ENCODE results near the gene SOX8. TPM values are rescaled to one million over a fixed set of nuclear protein-coding genes. Genes with fewer than 3 reads are reported as not detected.

Gene SOX8
- total RNA-seq, 1 donor from 2014 or later, result 0.74 TPM

- H3K27ac ChIP-seq, result no peak overlapping the region
- peak overlapping the region in 1 of 2 donors; percentile 10 for H3K4me3 ChIP-seq
- peaks cover 6% of the 10 kb centered on the region for H3K9me3 ChIP-seq
- no peak for DNase-seq (ENCODE audit: extremely low spot score in 2 of 2)
- no peaks in the 10 kb centered on the region for H3K36me3 ChIP-seq
- no peak for TF ChIP-seq POLR2A (IDR thresholded peaks at IDR 0.05)
- peak in 1 of 2 donors; percentile 18 for TF ChIP-seq POLR2AphosphoS5 (IDR thresholded peaks at IDR 0.05; ENCODE audit: insufficient read depth in 1 of 2, low read depth in 1 of 2)
- no peak for TF ChIP-seq CTCF (IDR thresholded peaks at IDR 0.05)
- intact Hi-C loops (cut with DNase I), result no loop called here
- H3K27me3 ChIP-seq, result no peaks in the 10 kb centered on the region
- peaks cover 10% of the 10 kb centered on the region for H3K4me1 ChIP-seq
Observed at GRCh38 chr16:997440-998051, 16.0 kb downstream of the SOX8 start.

GRCh38 chr16:998211-998610 lies 16.6 kb downstream of the SOX8 start:
- Histone ChIP-seq H3K4me3 (no peak overlapping the region), H3K9me3 (peaks cover 6% of the 10 kb centered on the region), H3K27me3 (no peaks in the 10 kb centered on the region), H3K36me3 (no peaks in the 10 kb centered on the region), H3K27ac (no peak overlapping the region), H3K4me1 (peaks cover 15% of the 10 kb centered on the region)
- TF ChIP-seq POLR2A (IDR thresholded peaks at IDR 0.05) (no peak), POLR2AphosphoS5 (IDR thresholded peaks at IDR 0.05; ENCODE audit: insufficient read depth in 1 of 2, low read depth in 1 of 2) (no peak), CTCF (IDR thresholded peaks at IDR 0.05) (no peak)
- intact Hi-C loops (cut with DNase I), result no loop called here
- no peak for DNase-seq (ENCODE audit: extremely low spot score in 2 of 2)

GRCh38 chr16:998615-999014 lies 17.0 kb downstream of the SOX8 start:
- TF ChIP-seq POLR2A (IDR thresholded peaks at IDR 0.05) (no peak), CTCF (IDR thresholded peaks at IDR 0.05) (no peak), POLR2AphosphoS5 (IDR thresholded peaks at IDR 0.05; ENCODE audit: insufficient read depth in 1 of 2, low read depth in 1 of 2) (no peak)
- no peak for DNase-seq (ENCODE audit: extremely low spot score in 2 of 2)
- H3K27me3 ChIP-seq, result no peaks in the 10 kb centered on the region
- no peaks in the 10 kb centered on the region for H3K36me3 ChIP-seq
- H3K27ac ChIP-seq, result no peak overlapping the region
- intact Hi-C loops (cut with DNase I), result no loop called here
- H3K4me1 ChIP-seq, result peaks cover 17% of the 10 kb centered on the region
- H3K9me3 ChIP-seq, result peaks cover 6% of the 10 kb centered on the region
- no peak overlapping the region for H3K4me3 ChIP-seq

GRCh38 chr16:999677-1000076 lies 18.1 kb downstream of the SOX8 start:
- Histone ChIP-seq H3K36me3 (no peaks in the 10 kb centered on the region), H3K4me3 (no peak overlapping the region), H3K9me3 (peaks cover 6% of the 10 kb centered on the region), H3K27ac (no peak overlapping the region), H3K4me1 (peaks cover 17% of the 10 kb centered on the region), H3K27me3 (no peaks in the 10 kb centered on the region)
- no peak for DNase-seq (ENCODE audit: extremely low spot score in 2 of 2)
- TF ChIP-seq CTCF (IDR thresholded peaks at IDR 0.05), result no peak
- no peak for TF ChIP-seq POLR2A (IDR thresholded peaks at IDR 0.05)
- TF ChIP-seq POLR2AphosphoS5 (IDR thresholded peaks at IDR 0.05; ENCODE audit: insufficient read depth in 1 of 2, low read depth in 1 of 2), result no peak
- intact Hi-C loops (cut with DNase I), result no loop called here

GRCh38 chr16:1000608-1001007 lies 19.0 kb downstream of the SOX8 start:
- DNase-seq (ENCODE audit: extremely low spot score in 2 of 2), result no peak
- Histone ChIP-seq H3K4me3 (no peak overlapping the region), H3K4me1 (peaks cover 17% of the 10 kb centered on the region), H3K27me3 (no peaks in the 10 kb centered on the region), H3K36me3 (no peaks in the 10 kb centered on the region), H3K9me3 (no peaks in the 10 kb centered on the region), H3K27ac (no peak overlapping the region)
- no peak for TF ChIP-seq POLR2A (IDR thresholded peaks at IDR 0.05)
- TF ChIP-seq POLR2AphosphoS5 (IDR thresholded peaks at IDR 0.05; ENCODE audit: insufficient read depth in 1 of 2, low read depth in 1 of 2), result no peak
- TF ChIP-seq CTCF (IDR thresholded peaks at IDR 0.05), result no peak
- intact Hi-C loops (cut with DNase I), result no loop called here
